ENCODE data around the gene AVL9.

AVL9 gene

DNA sequence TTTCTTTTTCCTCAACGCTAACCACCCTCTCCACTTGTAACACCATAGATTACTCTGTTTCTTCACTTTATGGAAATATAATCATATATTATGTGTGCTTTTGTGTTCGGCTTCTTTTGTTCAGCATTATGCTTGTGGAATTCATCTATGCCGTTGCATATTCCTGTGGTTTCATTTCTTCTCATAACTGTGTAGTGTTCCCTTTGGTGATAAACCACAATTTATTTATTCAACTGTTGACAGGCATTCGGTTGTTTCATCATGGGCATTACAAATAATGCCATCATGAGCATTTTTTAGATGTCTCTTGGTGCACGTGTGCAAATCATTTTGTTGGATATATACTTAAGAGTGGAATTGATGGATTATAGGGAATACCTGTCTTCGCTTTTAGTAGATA is 12.1 kb downstream of the AVL9 start:
- no peak for TF ChIP-seq CTCF (IDR thresholded peaks at IDR 0.05; ENCODE audit: insufficient read depth, low read depth, low read length, missing control alignments)
- DNase-seq (ENCODE audit: low read depth), result no peak
- H3K4me3 ChIP-seq (ENCODE audit: low read length), result no peak overlapping the region

GRCh38 chr7:32511791-32512190 is 16.5 kb downstream of the AVL9 start:
- DNase-seq (ENCODE audit: low read depth), result peak; percentile 58
- no peak overlapping the region for H3K4me3 ChIP-seq (ENCODE audit: low read length)
- no peak for TF ChIP-seq CTCF (IDR thresholded peaks at IDR 0.05; ENCODE audit: insufficient read depth, low read depth, low read length, missing control alignments)

- no peak overlapping the region for H3K4me3 ChIP-seq (ENCODE audit: low read length)
- no peak for DNase-seq (ENCODE audit: low read depth)
- TF ChIP-seq CTCF (IDR thresholded peaks at IDR 0.05; ENCODE audit: insufficient read depth, low read depth, low read length, missing control alignments), result no peak
These were observed 17.9 kb downstream of the AVL9 start for GRCh38 chr7:32513210-32513609.

DNA sequence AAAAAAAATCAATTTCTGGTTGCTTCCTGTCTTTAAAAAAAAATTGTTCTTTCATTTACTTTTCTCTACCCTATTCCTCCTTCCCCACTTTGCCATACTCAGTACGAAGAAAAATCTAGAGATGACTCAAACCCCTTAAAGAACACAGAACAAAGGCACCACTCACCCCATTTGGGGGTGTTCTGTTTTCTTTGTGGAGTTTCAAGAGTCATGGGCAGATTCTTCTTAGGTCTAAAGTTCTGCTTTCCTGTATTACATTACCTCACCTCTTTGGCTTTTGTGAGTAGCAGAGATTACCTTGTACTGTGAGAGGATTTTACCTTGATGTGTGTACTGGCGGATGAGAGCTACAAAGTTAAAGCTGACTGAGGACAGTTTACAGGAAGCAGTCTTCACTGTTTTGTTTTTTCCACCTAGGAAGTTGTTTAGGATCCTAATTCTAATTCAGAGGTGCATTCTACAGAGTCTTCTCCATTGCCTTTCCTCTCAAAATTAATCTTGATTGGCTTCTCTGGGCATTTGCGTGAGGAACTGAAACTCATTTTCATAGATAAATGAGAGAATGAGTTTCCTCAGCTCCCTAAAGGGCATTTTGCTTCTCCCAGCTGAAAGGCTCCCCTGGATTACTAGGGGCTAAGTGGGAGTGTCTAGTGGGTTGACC is 20.7 kb downstream of the AVL9 start:
- peak; percentile 33 for DNase-seq (ENCODE audit: low read depth)
- TF ChIP-seq CTCF (IDR thresholded peaks at IDR 0.05; ENCODE audit: insufficient read depth, low read depth, low read length, missing control alignments), result no peak
- no peak overlapping the region for H3K4me3 ChIP-seq (ENCODE audit: low read length)

- no peak for DNase-seq (ENCODE audit: low read depth)
- TF ChIP-seq CTCF (IDR thresholded peaks at IDR 0.05; ENCODE audit: insufficient read depth, low read depth, low read length, missing control alignments), result no peak
- no peak overlapping the region for H3K4me3 ChIP-seq (ENCODE audit: low read length)
These were observed 21.3 kb downstream of the AVL9 start for GRCh38 chr7:32516551-32517100.

- no peak overlapping the region for H3K4me3 ChIP-seq (ENCODE audit: low read length)
- no peak for TF ChIP-seq CTCF (IDR thresholded peaks at IDR 0.05; ENCODE audit: insufficient read depth, low read depth, low read length, missing control alignments)
- DNase-seq (ENCODE audit: low read depth), result peak; percentile 49
These were observed 23.3 kb downstream of the AVL9 start for GRCh38 chr7:32518534-32519140.

Measured in epithelial cell of esophagus (primary cell).